OCI-LY3 (cell line): ENCODE measurements around the gene AK4.

Experiments used
- H2AFZ ChIP-seq: fragments of 200-600, 300-600 bp; shearing (Covaris generic); 2 replicates; pipeline ENCODE4 v1.6.0; 2014; ENCODE audit warnings: antibody characterized with exemption, low read depth, low read length
- H3K27ac ChIP-seq: fragments of 200-600, 300-600 bp; sonication (generic); 2 replicates; pipeline ENCODE4 v1.5.1; 2014; ENCODE audit warnings: mild to moderate bottlenecking, low read length, moderate library complexity, mixed read lengths
- H3K27me3 ChIP-seq: fragments of 200-600, 300-600 bp; sonication (generic); 2 replicates; pipeline ENCODE4 v1.6.1; 2014; ENCODE audit warnings: low read depth, low read length, mixed read lengths
- H3K36me3 ChIP-seq: fragments of 200-600, 300-600 bp; sonication (generic); replicated peaks from 2 replicates; pipeline ENCODE3; 2014; ENCODE audit warnings: low read depth, low read length, mixed read lengths
- H3K4me1 ChIP-seq: fragments of 300-600, 200-600 bp; sonication (generic); 2 replicates; pipeline ENCODE4 v1.6.1; 2014; ENCODE audit warnings: low read length, mixed read lengths
- H3K4me2 ChIP-seq: fragments of 200-600, 300-600 bp; sonication (generic); 2 replicates; pipeline ENCODE4 v1.6.1; 2014; ENCODE audit warnings: low read length, mixed read lengths
- H3K4me3 ChIP-seq: fragments of 300-600, 200-600 bp; sonication (generic); 2 replicates; pipeline ENCODE4 v1.5.1; 2014; ENCODE audit warnings: antibody characterized with exemption, mild to moderate bottlenecking, low read length, moderate library complexity
- H3K79me2 ChIP-seq: fragments of 300-600, 200-600 bp; shearing (Covaris generic); 2 replicates; pipeline ENCODE4 v1.6.1; 2014; ENCODE audit warnings: mild to moderate bottlenecking, low read length, mixed read lengths
- H3K9ac ChIP-seq: fragments of 300-600, 200-600 bp; shearing (Covaris generic); 2 replicates; pipeline ENCODE4 v1.6.0; 2014; ENCODE audit warnings: mild to moderate bottlenecking, low read length, moderate library complexity
- H3K9me3 ChIP-seq: fragments of 200-600, 300-600 bp; shearing (Covaris generic); 2 replicates; pipeline ENCODE4 v1.6.1; 2014; ENCODE audit warnings: low read length, mixed read lengths; ENCODE audit not compliant: insufficient read depth
- H4K20me1 ChIP-seq: fragments of 200-600, 300-600 bp; sonication (generic); 2 replicates; pipeline ENCODE4 v1.6.1; 2016; ENCODE audit warnings: low read length, mixed read lengths; ENCODE audit not compliant: insufficient read depth
- EZH2phosphoT487 ChIP-seq: fragments of 200-600 bp; shearing (Covaris generic); IDR thresholded peaks from 2 replicates; pipeline ENCODE4 v1.6.1; 2018; ENCODE audit warnings: antibody characterized with exemption, mixed run types, low read depth
- TF ChIP-seq, protein P1 (sequence below): fragments of 200-600, 300-600 bp; sonication (generic); IDR thresholded peaks from 2 replicates; pipeline ENCODE4 v1.5.1; 2014; ENCODE audit warnings: antibody characterized with exemption, low read length, low read depth

AK4 gene

DNA sequence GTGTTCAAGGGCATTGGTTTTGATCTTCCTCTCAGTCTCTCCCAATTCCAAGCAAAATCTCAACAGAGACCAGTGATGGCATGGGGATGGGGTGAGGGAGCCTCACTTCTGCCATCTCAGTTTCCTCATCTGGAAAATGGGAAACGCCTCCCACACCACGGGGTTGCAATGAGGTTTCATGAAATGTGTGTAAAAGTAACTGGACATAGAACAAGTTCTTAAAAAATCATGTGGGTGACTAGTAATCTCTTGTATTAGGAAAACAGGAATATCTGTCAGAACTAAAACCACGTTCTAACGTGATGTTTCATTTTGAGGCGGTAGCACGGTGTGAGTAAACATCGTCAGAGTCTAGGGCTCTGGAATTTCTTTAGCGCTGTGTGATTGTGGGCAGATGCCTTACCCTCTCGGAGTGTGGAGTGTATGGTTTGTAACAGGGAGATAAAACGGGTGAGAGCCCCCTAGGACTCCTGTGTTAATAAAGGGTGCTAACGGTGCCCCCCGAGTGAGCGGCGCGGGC lies 105.9 kb downstream of the AK4 start:
- TF ChIP-seq, protein P1, sequence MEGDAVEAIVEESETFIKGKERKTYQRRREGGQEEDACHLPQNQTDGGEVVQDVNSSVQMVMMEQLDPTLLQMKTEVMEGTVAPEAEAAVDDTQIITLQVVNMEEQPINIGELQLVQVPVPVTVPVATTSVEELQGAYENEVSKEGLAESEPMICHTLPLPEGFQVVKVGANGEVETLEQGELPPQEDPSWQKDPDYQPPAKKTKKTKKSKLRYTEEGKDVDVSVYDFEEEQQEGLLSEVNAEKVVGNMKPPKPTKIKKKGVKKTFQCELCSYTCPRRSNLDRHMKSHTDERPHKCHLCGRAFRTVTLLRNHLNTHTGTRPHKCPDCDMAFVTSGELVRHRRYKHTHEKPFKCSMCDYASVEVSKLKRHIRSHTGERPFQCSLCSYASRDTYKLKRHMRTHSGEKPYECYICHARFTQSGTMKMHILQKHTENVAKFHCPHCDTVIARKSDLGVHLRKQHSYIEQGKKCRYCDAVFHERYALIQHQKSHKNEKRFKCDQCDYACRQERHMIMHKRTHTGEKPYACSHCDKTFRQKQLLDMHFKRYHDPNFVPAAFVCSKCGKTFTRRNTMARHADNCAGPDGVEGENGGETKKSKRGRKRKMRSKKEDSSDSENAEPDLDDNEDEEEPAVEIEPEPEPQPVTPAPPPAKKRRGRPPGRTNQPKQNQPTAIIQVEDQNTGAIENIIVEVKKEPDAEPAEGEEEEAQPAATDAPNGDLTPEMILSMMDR: no peak
- TF ChIP-seq EZH2phosphoT487: no peak
- Histone ChIP-seq H3K4me2 (peak overlapping the region; percentile 99), H3K36me3 (no peaks in the 10 kb centered on the region), H2AFZ (peak overlapping the region; percentile 99), H3K4me1 (peaks cover 10% of the 10 kb centered on the region; the same call in 1 of the 2 replicates), H3K27me3 (no peaks in the 10 kb centered on the region), H3K79me2 (no peaks in the 10 kb centered on the region), H3K4me3 (peak overlapping the region; percentile 97), H4K20me1 (no peaks in the 10 kb centered on the region), H3K9me3 (no peaks in the 10 kb centered on the region), H3K27ac (no peak overlapping the region), H3K9ac (peak overlapping the region; percentile 70)

DNA sequence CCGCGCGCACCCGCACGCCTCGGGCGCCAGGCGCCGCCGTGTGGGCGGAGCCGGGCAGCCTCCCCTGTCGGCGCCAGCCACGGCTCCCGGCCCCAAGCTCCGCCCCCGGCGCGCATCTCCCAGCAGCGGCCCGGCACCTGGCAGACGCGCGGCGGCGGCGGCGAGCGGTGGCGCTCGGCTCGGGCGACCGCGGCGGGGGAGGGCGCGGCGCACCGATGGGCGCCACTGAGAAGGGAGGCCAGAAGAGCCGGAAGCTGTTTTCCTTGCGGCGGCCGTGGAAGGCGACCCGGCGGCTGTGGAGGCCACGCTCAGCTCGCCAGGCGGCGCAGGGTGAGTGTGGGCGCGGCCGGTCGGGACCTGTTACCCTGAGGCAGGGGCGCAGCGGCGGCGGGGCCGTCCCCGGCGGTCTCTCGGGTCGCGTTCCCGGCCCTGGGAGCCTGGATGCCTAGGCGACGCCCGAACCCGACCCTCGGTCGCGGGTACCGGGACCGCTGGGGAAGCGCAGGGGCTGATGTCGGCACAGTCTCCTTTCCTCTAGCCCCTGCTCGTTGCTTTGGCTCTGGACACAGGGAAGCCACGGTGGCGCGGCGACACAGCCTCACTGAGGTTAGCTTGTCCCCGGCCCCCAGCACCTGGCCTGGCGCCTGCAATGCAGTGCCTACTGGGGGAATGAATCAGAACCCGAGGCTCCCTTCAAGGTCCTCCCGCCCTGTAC lies 106.5 kb downstream of the AK4 start:
- H2AFZ ChIP-seq: peak overlapping the region; percentile 99
- peak overlapping the region; percentile 99 for H3K4me2 ChIP-seq
- no peaks in the 10 kb centered on the region for H3K27me3 ChIP-seq
- H3K9ac ChIP-seq: peak overlapping the region; percentile 70
- TF ChIP-seq, protein P1: no peak
- TF ChIP-seq EZH2phosphoT487: no peak
- no peaks in the 10 kb centered on the region for H3K79me2 ChIP-seq
- peak overlapping the region; percentile 97 for H3K4me3 ChIP-seq
- no peaks in the 10 kb centered on the region for H3K36me3 ChIP-seq
- no peaks in the 10 kb centered on the region for H4K20me1 ChIP-seq
- peaks cover 10% of the 10 kb centered on the region; the same call in 1 of the 2 replicates for H3K4me1 ChIP-seq
- H3K9me3 ChIP-seq: no peaks in the 10 kb centered on the region
- no peak overlapping the region for H3K27ac ChIP-seq

DNA sequence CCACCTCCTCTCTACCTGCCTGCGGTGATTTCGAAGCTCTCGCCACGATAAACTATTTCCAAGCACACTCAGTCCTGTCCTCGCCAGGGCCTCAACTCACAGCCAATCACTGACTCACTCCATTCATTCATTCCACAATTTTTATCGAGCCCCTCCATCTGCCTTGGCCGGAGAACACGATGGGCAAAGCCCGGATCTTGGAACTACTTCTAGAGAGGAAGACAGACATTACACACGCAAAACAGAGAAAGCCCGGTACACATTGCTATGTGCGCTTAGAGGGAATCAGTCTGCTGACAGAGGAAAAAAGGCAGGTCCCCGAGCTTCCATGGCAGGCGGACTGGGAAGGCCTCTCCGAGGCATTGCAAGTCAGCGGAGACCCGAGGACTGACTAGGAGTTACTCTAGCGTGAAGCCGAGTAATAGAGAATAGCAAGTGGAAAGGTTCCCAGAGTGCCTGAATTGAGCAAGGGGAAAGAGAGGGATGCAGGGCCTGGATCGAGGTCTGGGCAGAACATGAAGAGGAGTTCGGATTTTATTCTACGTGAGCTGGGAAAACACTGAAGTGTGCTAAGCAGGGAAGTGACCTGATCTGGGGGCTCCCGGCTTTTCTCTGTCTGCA lies 107.1 kb downstream of the AK4 start:
- peak overlapping the region; percentile 84 for H3K4me2 ChIP-seq
- no peaks in the 10 kb centered on the region for H3K27me3 ChIP-seq
- no peaks in the 10 kb centered on the region for H3K79me2 ChIP-seq
- H4K20me1 ChIP-seq: no peaks in the 10 kb centered on the region
- TF ChIP-seq, protein P1: no peak
- TF ChIP-seq EZH2phosphoT487: no peak
- H3K9me3 ChIP-seq: no peaks in the 10 kb centered on the region
- H3K27ac ChIP-seq: no peak overlapping the region
- H3K9ac ChIP-seq: peak overlapping the region; percentile 69
- H3K4me1 ChIP-seq: peaks cover 10% of the 10 kb centered on the region; the same call in 1 of the 2 replicates
- H2AFZ ChIP-seq: peak overlapping the region; percentile 71; the same call in 1 of the 2 replicates
- H3K4me3 ChIP-seq: peak overlapping the region; percentile 90
- no peaks in the 10 kb centered on the region for H3K36me3 ChIP-seq

DNA sequence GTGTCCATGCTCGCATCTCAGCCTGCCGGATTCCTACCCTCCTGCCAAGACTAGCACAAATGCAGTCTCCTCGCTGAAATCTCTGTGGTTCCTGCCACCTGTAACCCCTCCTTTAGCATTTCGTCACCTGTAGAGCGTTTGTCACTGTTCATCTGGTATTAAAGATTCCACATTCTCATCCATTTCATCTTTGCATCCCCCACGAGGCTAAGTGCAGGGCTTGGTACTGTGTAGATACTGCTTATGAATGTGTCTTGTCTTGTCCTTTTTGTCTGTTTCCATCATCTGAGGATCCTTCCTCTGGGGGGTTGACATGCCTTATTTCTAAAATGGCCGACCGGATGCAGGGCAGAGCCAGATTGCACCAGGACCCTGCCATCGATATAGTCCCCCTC lies 107.7 kb downstream of the AK4 start:
- Histone ChIP-seq H3K27ac (no peak overlapping the region), H3K9me3 (no peaks in the 10 kb centered on the region), H3K4me3 (peak overlapping the region; percentile 90), H3K9ac (no peak overlapping the region), H3K79me2 (no peaks in the 10 kb centered on the region), H3K36me3 (no peaks in the 10 kb centered on the region), H3K4me1 (peaks cover 10% of the 10 kb centered on the region; the same call in 1 of the 2 replicates), H2AFZ (no peak overlapping the region), H4K20me1 (no peaks in the 10 kb centered on the region), H3K27me3 (no peaks in the 10 kb centered on the region), H3K4me2 (peak overlapping the region; percentile 84)
- TF ChIP-seq EZH2phosphoT487: no peak
- TF ChIP-seq, protein P1: no peak
